ENCODE measurements around the gene CLEC4G.

CLEC4G gene

DNA sequence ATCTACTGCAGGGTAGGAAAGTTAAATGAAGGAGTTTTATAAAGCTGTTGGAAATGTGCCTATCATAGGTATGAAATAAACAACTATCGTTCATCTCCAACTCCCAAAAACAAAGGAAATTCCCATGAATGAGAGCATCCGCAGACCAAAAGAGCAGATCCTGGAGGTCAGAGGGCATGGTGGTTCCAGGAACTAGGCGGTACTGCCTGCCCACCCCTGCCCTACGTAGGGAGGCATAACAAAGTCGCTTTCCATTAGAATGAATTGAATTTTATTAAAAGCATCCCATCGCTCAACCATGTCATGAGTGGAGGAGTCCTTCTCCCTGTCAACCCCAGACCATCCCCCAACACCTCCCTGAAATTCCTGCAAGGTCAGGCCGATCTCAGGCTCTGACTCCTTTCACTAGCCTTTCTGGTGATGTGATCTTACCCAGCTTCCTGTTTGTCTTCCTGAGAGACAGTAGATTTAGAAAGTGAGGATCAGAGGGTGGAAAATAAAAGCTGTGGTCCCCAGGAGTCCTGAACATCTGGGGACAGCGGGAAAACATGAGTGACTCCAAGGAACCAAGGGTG lies 30.9 kb upstream of the CLEC4G start, which contains the start of gene CLEC4M:
CLEC4M (plus strand) TSS at position 525 of the 575 bp plus-strand sequence; CDS start at position 549, 24 bp downstream.
- TF ChIP-seq, protein P1, sequence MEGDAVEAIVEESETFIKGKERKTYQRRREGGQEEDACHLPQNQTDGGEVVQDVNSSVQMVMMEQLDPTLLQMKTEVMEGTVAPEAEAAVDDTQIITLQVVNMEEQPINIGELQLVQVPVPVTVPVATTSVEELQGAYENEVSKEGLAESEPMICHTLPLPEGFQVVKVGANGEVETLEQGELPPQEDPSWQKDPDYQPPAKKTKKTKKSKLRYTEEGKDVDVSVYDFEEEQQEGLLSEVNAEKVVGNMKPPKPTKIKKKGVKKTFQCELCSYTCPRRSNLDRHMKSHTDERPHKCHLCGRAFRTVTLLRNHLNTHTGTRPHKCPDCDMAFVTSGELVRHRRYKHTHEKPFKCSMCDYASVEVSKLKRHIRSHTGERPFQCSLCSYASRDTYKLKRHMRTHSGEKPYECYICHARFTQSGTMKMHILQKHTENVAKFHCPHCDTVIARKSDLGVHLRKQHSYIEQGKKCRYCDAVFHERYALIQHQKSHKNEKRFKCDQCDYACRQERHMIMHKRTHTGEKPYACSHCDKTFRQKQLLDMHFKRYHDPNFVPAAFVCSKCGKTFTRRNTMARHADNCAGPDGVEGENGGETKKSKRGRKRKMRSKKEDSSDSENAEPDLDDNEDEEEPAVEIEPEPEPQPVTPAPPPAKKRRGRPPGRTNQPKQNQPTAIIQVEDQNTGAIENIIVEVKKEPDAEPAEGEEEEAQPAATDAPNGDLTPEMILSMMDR (IDR thresholded peaks at IDR 0.05; ENCODE audit: low read depth, low read length, missing control alignments) = no peak
- no peak for DNase-seq (ENCODE audit: low read depth)
- no peak within 1 kb of the TSS for H3K4me3 ChIP-seq (ENCODE audit: low read depth, low read length)
- in situ Hi-C loops (cut with HindIII; ENCODE audit: low sequenced_read_pairs) = no loop called here

DNA sequence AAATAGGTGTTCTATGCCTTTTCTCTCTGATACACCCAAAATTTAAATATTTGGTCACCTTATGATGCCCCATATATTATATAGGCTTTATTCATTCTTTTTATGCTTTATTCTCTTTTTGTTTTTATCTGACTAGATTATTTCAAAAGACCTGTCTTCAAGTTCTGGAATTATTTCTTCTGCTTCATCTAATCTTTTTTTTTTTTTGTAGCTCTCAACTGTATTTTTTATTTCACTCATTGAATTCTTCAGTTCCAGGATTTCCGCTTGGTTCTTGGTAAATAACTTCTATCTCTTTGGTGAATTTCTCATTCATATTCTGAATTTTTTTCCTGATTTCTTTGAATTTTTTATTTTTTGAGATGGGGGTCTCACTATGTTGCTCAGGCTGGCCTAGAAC lies 27.2 kb upstream of the CLEC4G start:
- H3K4me3 ChIP-seq (ENCODE audit: low read depth, low read length) = no peak overlapping the region
- in situ Hi-C loops (cut with HindIII; ENCODE audit: low sequenced_read_pairs) = no loop called here
- no peak for DNase-seq (ENCODE audit: low read depth)
- TF ChIP-seq, protein P1 (IDR thresholded peaks at IDR 0.05; ENCODE audit: low read depth, low read length, missing control alignments) = no peak

DNA sequence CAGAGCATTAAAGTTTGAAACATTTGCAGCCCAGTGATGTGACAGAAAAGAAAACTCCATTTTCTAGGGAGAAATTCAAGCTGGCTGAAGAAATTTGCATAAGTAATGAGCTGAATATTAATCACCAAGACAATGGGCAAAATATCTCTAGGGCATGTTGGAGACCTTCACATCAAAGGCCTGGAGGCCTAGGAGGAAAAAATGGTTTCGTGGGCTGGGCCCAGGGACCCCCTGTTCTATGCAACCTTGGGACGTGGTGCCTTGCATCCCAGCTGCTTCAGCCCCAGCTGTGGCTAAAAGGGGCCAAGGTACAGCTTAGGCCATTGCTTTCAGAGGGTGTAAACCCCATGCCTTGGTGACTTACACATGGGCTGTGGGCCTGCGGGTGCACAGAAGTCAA lies 25.4 kb upstream of the CLEC4G start:
- H3K4me3 ChIP-seq (ENCODE audit: low read depth, low read length) = no peak overlapping the region
- no peak for DNase-seq (ENCODE audit: low read depth)
- TF ChIP-seq, protein P1 (IDR thresholded peaks at IDR 0.05; ENCODE audit: low read depth, low read length, missing control alignments) = no peak
- in situ Hi-C loops (cut with HindIII; ENCODE audit: low sequenced_read_pairs) = no loop called here

DNA sequence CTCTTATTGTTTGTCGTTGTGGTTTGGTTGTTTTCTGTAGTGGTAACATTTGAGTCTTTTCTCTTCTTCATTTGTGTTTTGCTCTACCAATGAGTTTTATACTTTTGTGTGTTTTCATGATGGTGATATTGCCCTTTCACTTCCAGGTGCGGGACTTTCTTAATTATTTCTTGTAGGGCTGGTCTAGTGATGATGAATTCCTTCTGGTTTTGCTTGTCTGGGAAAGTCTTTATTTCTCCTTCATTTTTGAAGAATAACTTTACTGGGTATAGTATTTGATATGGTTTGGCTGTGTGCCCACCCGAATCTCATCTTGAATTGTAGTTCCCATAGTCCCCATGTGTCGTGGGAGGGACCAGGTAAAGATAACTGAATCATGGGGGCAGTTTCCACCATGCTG lies 24.3 kb upstream of the CLEC4G start:
- in situ Hi-C loops (cut with HindIII; ENCODE audit: low sequenced_read_pairs) = no loop called here
- TF ChIP-seq, protein P1 (IDR thresholded peaks at IDR 0.05; ENCODE audit: low read depth, low read length, missing control alignments) = no peak
- H3K4me3 ChIP-seq (ENCODE audit: low read depth, low read length) = no peak overlapping the region
- no peak for DNase-seq (ENCODE audit: low read depth)

DNA sequence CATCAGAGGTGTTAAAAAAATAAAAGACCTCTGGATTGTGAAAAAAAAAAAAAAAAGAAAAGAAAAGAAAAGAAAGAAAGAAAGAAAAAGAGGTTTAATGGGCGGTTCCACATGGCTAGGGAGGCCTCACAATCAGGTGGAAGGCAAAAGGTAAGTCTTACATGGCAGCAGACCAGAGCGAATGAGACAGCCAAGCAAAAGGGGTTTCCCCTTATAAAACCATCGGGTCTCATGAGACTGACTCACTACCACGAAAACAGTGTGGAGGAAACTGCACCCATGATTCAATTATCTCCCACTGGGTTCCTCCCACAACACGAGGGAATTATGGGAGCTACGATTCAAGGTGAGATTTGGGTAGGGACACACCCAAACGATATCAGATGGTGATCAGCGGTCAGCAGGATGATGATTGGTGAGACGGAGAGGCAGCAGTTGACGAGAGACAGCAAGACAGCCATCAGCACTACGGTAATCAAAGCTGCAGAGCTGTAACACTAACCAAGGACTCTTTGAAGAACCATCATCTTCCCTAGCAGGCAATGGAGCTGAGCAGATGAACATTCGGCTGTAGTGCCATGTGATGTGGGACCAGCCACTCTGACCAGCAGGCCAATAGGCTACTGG lies 19.4 kb upstream of the CLEC4G start:
- DNase-seq (ENCODE audit: low read depth) = no peak
- in situ Hi-C loops (cut with HindIII; ENCODE audit: low sequenced_read_pairs) = no loop called here
- no peak overlapping the region for H3K4me3 ChIP-seq (ENCODE audit: low read depth, low read length)
- TF ChIP-seq, protein P1 (IDR thresholded peaks at IDR 0.05; ENCODE audit: low read depth, low read length, missing control alignments) = no peak

DNA sequence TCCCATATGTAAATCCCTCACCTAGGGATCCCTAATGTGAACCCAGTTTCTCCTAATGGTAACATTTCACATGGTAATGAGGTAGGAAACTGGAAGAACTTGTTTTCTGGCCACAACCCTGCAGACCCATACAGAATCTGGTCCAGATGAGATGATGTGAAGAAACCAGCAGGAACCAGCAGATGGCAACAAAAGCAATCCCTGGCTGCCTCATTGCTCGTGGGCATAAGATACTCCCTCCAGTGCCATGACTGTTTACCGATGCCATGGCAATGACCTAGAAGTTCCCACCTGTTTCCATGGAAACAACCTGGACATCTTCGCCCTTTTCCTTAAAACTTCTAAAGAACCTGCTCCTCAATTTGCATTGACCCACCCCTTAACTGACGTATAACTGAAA lies 16.8 kb upstream of the CLEC4G start:
- in situ Hi-C loops (cut with HindIII; ENCODE audit: low sequenced_read_pairs) = no loop called here
- DNase-seq (ENCODE audit: low read depth) = no peak
- no peak overlapping the region for H3K4me3 ChIP-seq (ENCODE audit: low read depth, low read length)
- TF ChIP-seq, protein P1 (IDR thresholded peaks at IDR 0.05; ENCODE audit: low read depth, low read length, missing control alignments) = no peak
